HAP-1 (cell line): ENCODE results near the gene COL8A1.

ENCODE experiments used
- DNase-seq, 2 experiments: peaks; one replicate each; pipeline ENCODE4 v3.0.0-alpha.2; 2016 to 2020; ENCODE audit warnings: low spot score in 2 of 2
- H3K27me3 ChIP-seq: fragments of 250-450 bp; sonication (Bioruptor Pico); 2 replicates; pipeline ENCODE4 v1.5.1; 2020; ENCODE audit warnings: low read depth, mild to moderate bottlenecking, moderate library complexity
- H3K36me3 ChIP-seq: fragments of 250-450 bp; sonication (Bioruptor Pico); replicated peaks from 2 replicates; pipeline ENCODE4 v1.5.1; 2020; ENCODE audit warnings: mild to moderate bottlenecking
- H3K4me1 ChIP-seq: fragments of 250-450 bp; sonication (Bioruptor Pico); 2 replicates; pipeline ENCODE4 v1.5.1; 2020; ENCODE audit warnings: mild to moderate bottlenecking
- H3K4me3 ChIP-seq: fragments of 250-450 bp; sonication (Bioruptor Pico); 2 replicates; pipeline ENCODE4 v1.5.1; 2020; ENCODE audit warnings: mild to moderate bottlenecking, moderate library complexity
- H3K9me3 ChIP-seq: fragments of 250-450 bp; sonication (Bioruptor Pico); 2 replicates; pipeline ENCODE4 v1.5.1; 2020; ENCODE audit warnings: mild to moderate bottlenecking, moderate library complexity
- in situ Hi-C: fragments of 300-500 bp; cut with MboI; formaldehyde crosslinking; loops from 3 replicates; pipeline ENCODE4 v1.14.3; 2020; ENCODE audit warnings: low sequenced_read_pairs, inconsistent platforms, mixed read lengths

COL8A1 gene

GRCh38 chr3:99627062-99627826, 11.2 kb upstream of the COL8A1 start:
- DNase-seq: no peak
- no peak overlapping the region for H3K4me3 ChIP-seq
- in situ Hi-C loops: no loop called here
- H3K27me3 ChIP-seq: no peaks in the 10 kb centered on the region; the same call in none of the 2 replicates
- no peaks in the 10 kb centered on the region for H3K4me1 ChIP-seq
- no peaks in the 10 kb centered on the region for H3K9me3 ChIP-seq
- H3K36me3 ChIP-seq: no peaks in the 10 kb centered on the region

GRCh38 chr3:99630815-99631214, 7.6 kb upstream of the COL8A1 start:
- no peaks in the 10 kb centered on the region for H3K4me1 ChIP-seq
- no peak overlapping the region for H3K4me3 ChIP-seq
- H3K36me3 ChIP-seq: no peaks in the 10 kb centered on the region
- peaks cover 1% of the 10 kb centered on the region for H3K27me3 ChIP-seq
- no peak for DNase-seq
- no peaks in the 10 kb centered on the region for H3K9me3 ChIP-seq
- in situ Hi-C loops: no loop called here

GRCh38 chr3:99633887-99634558, 4.4 kb upstream of the COL8A1 start:
- in situ Hi-C loops: no loop called here
- no peak overlapping the region for H3K4me3 ChIP-seq
- H3K9me3 ChIP-seq: no peaks in the 10 kb centered on the region
- no peaks in the 10 kb centered on the region for H3K36me3 ChIP-seq
- peaks cover 30% of the 10 kb centered on the region for H3K27me3 ChIP-seq
- DNase-seq: no peak
- 0 out of 2 replicates have a peak, but pooled peaks cover 2% of the 10 kb centered on the region for H3K4me1 ChIP-seq

DNA sequence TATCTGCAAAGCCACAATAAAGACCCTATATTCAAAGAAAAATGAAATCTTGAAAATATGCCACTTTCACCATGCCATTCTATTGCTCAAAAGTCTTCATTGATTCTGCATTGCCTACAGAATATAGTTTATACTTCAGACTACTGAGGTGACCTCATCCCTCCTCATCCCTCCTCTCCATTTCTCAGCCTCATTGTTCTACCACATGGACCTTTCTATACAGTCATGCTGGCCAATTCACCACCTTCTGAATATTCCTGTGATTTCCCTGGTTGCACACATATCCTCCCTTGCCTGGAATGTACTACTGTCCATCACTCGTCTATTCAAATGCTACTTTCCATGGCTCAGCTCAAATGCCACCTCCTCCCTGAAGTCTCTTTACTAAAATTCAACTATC, 3.5 kb upstream of the COL8A1 start:
- peaks cover 38% of the 10 kb centered on the region for H3K27me3 ChIP-seq
- H3K9me3 ChIP-seq: no peaks in the 10 kb centered on the region
- H3K36me3 ChIP-seq: no peaks in the 10 kb centered on the region
- H3K4me3 ChIP-seq: no peak overlapping the region
- in situ Hi-C loops: no loop called here
- no peak for DNase-seq
- H3K4me1 ChIP-seq: 0 out of 2 replicates have a peak, but pooled peaks cover 2% of the 10 kb centered on the region

DNA sequence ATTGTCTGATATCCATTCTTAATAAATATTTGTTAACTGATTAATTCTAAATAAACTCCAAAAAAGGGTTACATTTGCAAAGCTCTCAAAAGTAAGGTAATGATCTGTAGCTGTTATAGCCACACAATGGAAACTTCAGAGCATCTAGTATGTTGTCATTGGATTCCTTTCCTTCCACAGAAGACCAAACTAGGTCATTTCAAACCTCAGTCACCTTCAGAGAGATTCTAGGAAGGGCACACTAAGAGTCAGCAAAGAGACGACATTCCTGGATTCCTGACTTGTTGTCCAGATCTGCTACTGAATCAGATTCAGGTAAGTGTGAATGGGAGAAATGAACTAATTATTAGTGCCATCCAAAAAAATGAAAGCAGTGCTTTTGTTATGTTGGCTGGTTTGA, 3.0 kb upstream of the COL8A1 start:
- Histone ChIP-seq H3K27me3 (peaks cover 40% of the 10 kb centered on the region), H3K9me3 (no peaks in the 10 kb centered on the region), H3K36me3 (no peaks in the 10 kb centered on the region), H3K4me1 (0 out of 2 replicates have a peak, but pooled peaks cover 2% of the 10 kb centered on the region), H3K4me3 (no peak overlapping the region)
- no peak for DNase-seq
- in situ Hi-C loops: no loop called here

DNA sequence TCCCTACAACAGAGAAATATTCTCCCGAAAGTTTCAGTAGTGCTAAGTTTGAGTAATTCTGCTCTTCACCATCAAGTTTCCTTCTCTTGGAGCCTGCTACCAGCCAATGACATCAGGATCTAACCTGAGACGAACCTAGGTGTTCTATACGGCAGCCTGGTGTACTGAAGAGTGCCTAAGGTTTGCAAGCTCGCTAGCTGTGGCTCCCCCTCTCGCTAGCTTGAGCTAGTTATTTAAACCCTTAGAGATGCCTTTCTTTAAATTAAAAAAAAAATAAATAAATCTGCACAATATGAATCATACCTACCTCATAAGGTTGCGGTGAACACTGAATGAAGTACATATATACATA, 1.4 kb upstream of the COL8A1 start:
- in situ Hi-C loops: no loop called here
- Histone ChIP-seq H3K4me1 (0 out of 2 replicates have a peak, but pooled peaks cover 2% of the 10 kb centered on the region), H3K27me3 (peaks cover 49% of the 10 kb centered on the region), H3K4me3 (no peak overlapping the region), H3K36me3 (no peaks in the 10 kb centered on the region), H3K9me3 (no peaks in the 10 kb centered on the region)
- DNase-seq: no peak

DNA sequence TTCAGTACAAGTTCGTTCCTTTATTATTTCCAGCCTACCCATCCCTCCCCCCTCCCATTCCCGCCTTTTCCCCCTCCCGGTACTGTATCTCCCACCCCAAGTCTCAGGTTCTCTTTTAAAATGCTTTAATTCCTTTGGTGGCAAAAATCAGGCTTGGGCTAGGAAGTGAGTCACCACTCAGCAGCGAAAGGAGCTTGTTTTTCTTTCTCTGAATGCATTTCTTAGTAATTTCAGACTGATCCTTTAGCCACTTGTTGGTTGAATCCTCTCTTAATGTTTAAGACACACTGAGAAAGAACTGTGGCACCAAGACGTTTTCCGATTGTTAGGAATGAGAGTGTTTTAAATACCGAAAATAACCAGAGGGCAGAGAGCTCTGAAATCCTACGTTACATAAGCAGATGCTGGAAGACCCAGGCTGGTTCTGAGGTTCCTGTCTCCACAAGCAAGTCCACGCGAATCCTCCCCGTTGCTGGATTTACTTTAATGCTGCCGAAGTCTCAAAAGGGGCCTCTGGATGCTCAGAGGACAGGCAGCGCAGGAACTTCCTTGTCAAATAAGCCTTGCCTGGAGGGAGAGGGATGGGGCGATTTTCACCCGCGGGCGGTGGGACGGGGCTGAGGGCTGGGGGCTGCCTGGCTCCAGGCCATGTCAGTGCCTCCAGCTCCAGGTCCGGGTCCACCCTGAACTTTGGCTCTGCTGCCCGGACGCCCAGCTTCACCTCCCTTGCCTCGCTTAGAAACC, 854 bp upstream of the COL8A1 start:
- peak in 1 of 2 experiments; percentile 16 for DNase-seq
- 0 out of 2 replicates have a peak, but pooled peaks cover 2% of the 10 kb centered on the region for H3K4me1 ChIP-seq
- in situ Hi-C loops: no loop called here
- peaks cover 49% of the 10 kb centered on the region for H3K27me3 ChIP-seq
- H3K9me3 ChIP-seq: no peaks in the 10 kb centered on the region
- H3K36me3 ChIP-seq: no peaks in the 10 kb centered on the region
- peak overlapping the region; percentile 12 for H3K4me3 ChIP-seq

DNA sequence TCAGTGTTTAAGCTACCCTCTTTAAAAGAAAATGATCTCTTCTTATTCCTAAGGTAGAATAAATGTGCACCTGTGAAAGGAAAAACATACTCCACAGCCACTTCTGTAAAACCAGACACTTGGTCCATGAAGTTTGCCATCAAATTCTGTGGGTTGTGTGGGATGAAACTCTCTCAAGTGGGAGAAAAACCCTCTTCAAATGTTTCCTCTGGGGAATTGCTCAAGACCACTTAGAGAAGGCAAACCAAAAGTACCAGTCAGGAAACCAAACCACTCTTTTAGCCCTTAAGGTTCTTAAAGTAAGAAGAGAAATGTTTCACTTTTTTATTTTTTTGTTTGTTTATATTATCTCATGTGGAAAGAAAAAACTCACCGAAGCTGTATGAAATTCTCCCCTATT, 1.2 kb downstream of the COL8A1 start:
- in situ Hi-C loops: no loop called here
- Histone ChIP-seq H3K27me3 (peaks cover 53% of the 10 kb centered on the region), H3K9me3 (no peaks in the 10 kb centered on the region), H3K4me3 (no peak overlapping the region), H3K36me3 (no peaks in the 10 kb centered on the region), H3K4me1 (0 out of 2 replicates have a peak, but pooled peaks cover 2% of the 10 kb centered on the region)
- no peak for DNase-seq

DNA sequence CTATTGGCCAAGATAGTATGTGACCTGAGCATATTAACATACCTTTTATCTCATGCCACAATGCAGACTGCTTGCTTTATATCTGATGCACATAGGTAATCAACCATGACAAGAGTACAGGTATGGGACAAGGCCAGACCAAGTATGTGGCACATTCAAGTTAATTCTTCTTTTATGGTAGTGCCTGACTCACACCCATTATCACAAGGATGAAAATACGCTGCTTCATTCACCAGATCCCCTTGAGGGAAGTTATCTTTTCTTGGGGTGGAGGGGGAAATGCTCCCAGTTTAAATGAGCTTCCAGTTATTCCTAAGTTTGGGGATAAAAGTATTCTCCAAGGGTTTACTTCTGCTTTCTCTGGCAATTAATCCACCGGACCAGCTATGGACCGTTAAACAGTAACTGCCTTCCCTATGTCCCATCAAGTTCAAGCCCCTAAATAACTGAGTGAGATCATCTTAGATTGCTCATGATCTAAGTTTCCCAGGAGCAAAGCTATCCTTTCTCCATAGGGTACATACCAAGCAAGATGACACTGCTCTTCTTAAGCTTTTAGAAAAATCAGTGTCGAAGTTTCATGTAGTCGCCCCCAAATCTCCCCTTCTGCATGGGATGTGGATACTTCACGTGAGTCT, 1.9 kb downstream of the COL8A1 start:
- in situ Hi-C loops: no loop called here
- Histone ChIP-seq H3K4me3 (no peak overlapping the region), H3K36me3 (no peaks in the 10 kb centered on the region), H3K9me3 (no peaks in the 10 kb centered on the region), H3K4me1 (0 out of 2 replicates have a peak, but pooled peaks cover 2% of the 10 kb centered on the region), H3K27me3 (peaks cover 53% of the 10 kb centered on the region)
- DNase-seq: no peak

DNA sequence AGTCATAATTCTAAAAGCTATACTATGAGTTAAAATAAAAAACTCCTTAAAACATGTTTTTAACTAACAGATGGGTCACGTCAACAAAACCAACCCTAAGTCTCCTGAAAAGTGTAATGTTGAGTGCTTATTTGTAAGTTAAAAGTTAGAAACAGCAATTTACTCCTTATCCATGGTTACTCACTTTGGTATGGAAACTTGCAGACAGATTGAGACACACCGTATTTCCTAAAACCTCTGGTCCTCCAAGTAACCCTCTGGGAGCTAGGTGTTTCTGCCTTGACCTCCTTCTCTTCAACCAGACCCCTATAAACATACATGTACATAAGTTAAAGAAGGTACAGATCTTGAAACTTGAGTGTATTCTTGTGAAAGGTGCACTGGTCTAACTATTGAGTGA, 3.1 kb downstream of the COL8A1 start:
- H3K9me3 ChIP-seq: no peaks in the 10 kb centered on the region
- no peak overlapping the region for H3K4me3 ChIP-seq
- in situ Hi-C loops: no loop called here
- peaks cover 46% of the 10 kb centered on the region for H3K27me3 ChIP-seq
- no peak for DNase-seq
- H3K36me3 ChIP-seq: no peaks in the 10 kb centered on the region
- 0 out of 2 replicates have a peak, but pooled peaks cover 2% of the 10 kb centered on the region for H3K4me1 ChIP-seq

GRCh38 chr3:99641982-99642381, 3.6 kb downstream of the COL8A1 start:
- Histone ChIP-seq H3K36me3 (no peaks in the 10 kb centered on the region), H3K4me3 (no peak overlapping the region), H3K27me3 (peaks cover 40% of the 10 kb centered on the region), H3K9me3 (no peaks in the 10 kb centered on the region), H3K4me1 (0 out of 2 replicates have a peak, but pooled peaks cover under 1% of the 10 kb centered on the region)
- in situ Hi-C loops: no loop called here
- DNase-seq: no peak

DNA sequence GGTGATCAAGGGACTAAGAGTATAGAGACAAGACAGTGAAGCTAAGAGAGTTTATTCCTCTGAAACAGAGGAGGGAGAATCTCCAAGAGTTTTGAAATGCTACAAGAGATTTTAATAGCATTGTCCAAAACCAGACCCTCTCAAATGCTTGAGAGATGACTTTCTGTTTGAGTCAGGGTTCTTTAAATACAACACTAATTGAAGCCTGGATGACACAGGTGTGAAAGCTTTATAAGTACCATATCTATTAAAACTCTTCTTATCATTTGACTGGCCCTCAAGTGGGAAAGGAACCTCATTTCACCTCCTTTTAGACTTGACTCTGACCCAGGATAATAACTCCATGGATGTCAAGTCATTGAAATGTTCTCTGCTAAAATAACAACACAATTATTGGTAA, 5.6 kb downstream of the COL8A1 start:
- Histone ChIP-seq H3K36me3 (no peaks in the 10 kb centered on the region), H3K9me3 (no peaks in the 10 kb centered on the region), H3K4me3 (no peak overlapping the region), H3K4me1 (no peaks in the 10 kb centered on the region), H3K27me3 (peaks cover 37% of the 10 kb centered on the region)
- no peak for DNase-seq
- in situ Hi-C loops: no loop called here

DNA sequence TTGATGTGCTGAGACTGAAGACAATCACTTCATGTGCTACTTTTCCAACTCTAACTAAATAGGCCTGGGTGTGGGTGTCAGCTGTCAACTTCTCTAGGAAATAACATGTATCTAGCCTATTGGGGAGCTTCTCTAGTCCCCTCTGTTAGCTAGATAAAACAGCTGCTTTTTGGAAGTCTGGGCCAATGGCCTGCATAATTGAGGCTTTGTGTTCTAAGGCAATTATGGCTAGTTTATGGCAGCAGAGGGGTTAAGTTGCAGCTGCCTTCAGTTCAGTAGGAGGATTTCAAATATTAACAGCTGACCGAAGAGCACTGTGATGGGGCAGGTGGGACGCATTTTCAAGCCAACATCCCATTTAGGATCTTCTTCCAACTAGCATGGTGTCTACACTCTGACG, 6.4 kb downstream of the COL8A1 start:
- in situ Hi-C loops: no loop called here
- H3K9me3 ChIP-seq: no peaks in the 10 kb centered on the region
- H3K36me3 ChIP-seq: no peaks in the 10 kb centered on the region
- H3K27me3 ChIP-seq: peaks cover 29% of the 10 kb centered on the region
- no peaks in the 10 kb centered on the region for H3K4me1 ChIP-seq
- DNase-seq: no peak
- no peak overlapping the region for H3K4me3 ChIP-seq
